Neuronal stem cell (in vitro differentiated cells): Measurements from ENCODE around the gene CCDC9B.
A peak's percentile ranks its signal among the peaks of the same experiment; 100 is the strongest.

Experiments used
- DNase-seq: peaks from one replicate; pipeline ENCODE4 v3.0.0-alpha.2; 2013; ENCODE audit warnings: low spot score
- H2AFZ ChIP-seq: one replicate; pipeline ENCODE4 v1.6.1; 2013; ENCODE audit warnings: mild to moderate bottlenecking, low read length, inconsistent platforms
- H2AK5ac ChIP-seq: 2 replicates; pipeline ENCODE4 v1.6.1; 2013; ENCODE audit warnings: low read depth, mild to moderate bottlenecking, inconsistent platforms, low read length, moderate library complexity, mixed read lengths
- H2BK120ac ChIP-seq: 2 replicates; pipeline ENCODE4 v1.6.1; 2013; ENCODE audit warnings: low read depth, mild to moderate bottlenecking, inconsistent platforms, low read length, moderate library complexity, mixed read lengths
- H2BK12ac ChIP-seq: one replicate; pipeline ENCODE4 v1.6.1; 2013; ENCODE audit warnings: low read length, inconsistent platforms
- H2BK15ac ChIP-seq: 2 replicates; pipeline ENCODE4 v1.6.1; 2013; ENCODE audit warnings: mild to moderate bottlenecking, low read length, inconsistent platforms, mixed read lengths
- H2BK5ac ChIP-seq: one replicate; pipeline ENCODE4 v1.6.1; 2013; ENCODE audit warnings: inconsistent platforms, mild to moderate bottlenecking, low read length, moderate library complexity
- H3K14ac ChIP-seq: one replicate; pipeline ENCODE4 v1.6.1; 2013; ENCODE audit warnings: low read length, inconsistent platforms
- H3K18ac ChIP-seq: 2 replicates; pipeline ENCODE4 v1.6.1; 2013; ENCODE audit warnings: low read length, inconsistent platforms
- H3K23ac ChIP-seq: 2 replicates; pipeline ENCODE4 v1.6.1; 2013; ENCODE audit warnings: low read depth, mild to moderate bottlenecking, mixed read lengths, low read length, inconsistent platforms; ENCODE audit not compliant: poor library complexity
- H3K27ac ChIP-seq: replicated peaks from 3 replicates; pipeline ENCODE4 v1.5.1; 2013; ENCODE audit warnings: low read length, inconsistent platforms
- H3K27me3 ChIP-seq, 3 experiments: 2 replicates each; pipeline ENCODE4 v1.6.1; 2013; ENCODE audit warnings: low read length in 3 of 3, mild to moderate bottlenecking in 2 of 3, inconsistent platforms in 1 of 3, low read depth in 1 of 3, mixed read lengths in 1 of 3, moderate library complexity in 1 of 3; ENCODE audit not compliant: control insufficient read depth in 3 of 3, insufficient read depth in 3 of 3
- H3K36me3 ChIP-seq, 2 donors: replicated peaks in 1 of 2; 2 replicates each; pipeline ENCODE4 v1.6.1; 2013; ENCODE audit warnings: low read length in 2 of 2; ENCODE audit not compliant: control insufficient read depth in 2 of 2, insufficient read depth in 2 of 2
- H3K4ac ChIP-seq: 2 replicates; pipeline ENCODE4 v1.6.1; 2013; ENCODE audit warnings: inconsistent platforms, mild to moderate bottlenecking, low read length, moderate library complexity
- H3K4me1 ChIP-seq, 2 donors: 1 replicate in 1 of 2; 2 replicates in 1 of 2; pipeline ENCODE4 v1.6.1; 2013; ENCODE audit warnings: low read length in 2 of 2, low read depth in 1 of 2; ENCODE audit not compliant: control insufficient read depth in 2 of 2, insufficient read depth in 1 of 2
- H3K4me2 ChIP-seq: one replicate; pipeline ENCODE4 v1.6.1; 2013; ENCODE audit warnings: mild to moderate bottlenecking, low read length, inconsistent platforms; ENCODE audit not compliant: insufficient read depth, poor library complexity, severe bottlenecking
- H3K4me3 ChIP-seq, 2 donors: 2 replicates each; pipeline ENCODE4 v1.5.1; 2013; ENCODE audit warnings: low read length in 2 of 2, mild to moderate bottlenecking in 2 of 2, inconsistent platforms in 1 of 2, moderate library complexity in 1 of 2
- H3K79me1 ChIP-seq: one replicate; pipeline ENCODE4 v1.6.1; 2013; ENCODE audit warnings: low read depth, mild to moderate bottlenecking, inconsistent platforms, low read length, moderate library complexity
- H3K9ac ChIP-seq: one replicate; pipeline ENCODE4 v1.6.1; 2013; ENCODE audit warnings: mild to moderate bottlenecking, low read depth, low read length, inconsistent platforms; ENCODE audit not compliant: poor library complexity
- H3K9me3 ChIP-seq, 2 donors: replicated peaks in 1 of 2; 2 replicates each; pipeline versions ENCODE3 to v1.6.1; 2013; ENCODE audit warnings: low read length in 2 of 2, mild to moderate bottlenecking in 2 of 2, inconsistent platforms in 1 of 2, low read depth in 1 of 2, mixed read lengths in 1 of 2, moderate library complexity in 1 of 2; ENCODE audit not compliant: control insufficient read depth in 2 of 2, insufficient read depth in 1 of 2
- H4K8ac ChIP-seq: one replicate; pipeline ENCODE4 v1.6.1; 2013; ENCODE audit warnings: low read depth, mild to moderate bottlenecking, inconsistent platforms, low read length, moderate library complexity
- H4K91ac ChIP-seq: one replicate; pipeline ENCODE4 v1.6.1; 2013; ENCODE audit warnings: low read length, low read depth, mild to moderate bottlenecking, inconsistent platforms; ENCODE audit not compliant: poor library complexity
- WGBS, 2 donors: extraction: QIAGEN DNeasy Blood & Tissue Kit; methylation state at CpG; one replicate each; pipeline ENCODE4 v1.1.7; 2013; ENCODE audit warnings: missing lambda C conversion rate in 2 of 2, mixed read lengths in 1 of 2; ENCODE audit not compliant: insufficient read length in 2 of 2, insufficient replicate concordance in 1 of 2; ENCODE audit errors: extremely low coverage in 2 of 2; 5-methylcytosine and 5-hydroxymethylcytosine counted together

Gene CCDC9B

DNA sequence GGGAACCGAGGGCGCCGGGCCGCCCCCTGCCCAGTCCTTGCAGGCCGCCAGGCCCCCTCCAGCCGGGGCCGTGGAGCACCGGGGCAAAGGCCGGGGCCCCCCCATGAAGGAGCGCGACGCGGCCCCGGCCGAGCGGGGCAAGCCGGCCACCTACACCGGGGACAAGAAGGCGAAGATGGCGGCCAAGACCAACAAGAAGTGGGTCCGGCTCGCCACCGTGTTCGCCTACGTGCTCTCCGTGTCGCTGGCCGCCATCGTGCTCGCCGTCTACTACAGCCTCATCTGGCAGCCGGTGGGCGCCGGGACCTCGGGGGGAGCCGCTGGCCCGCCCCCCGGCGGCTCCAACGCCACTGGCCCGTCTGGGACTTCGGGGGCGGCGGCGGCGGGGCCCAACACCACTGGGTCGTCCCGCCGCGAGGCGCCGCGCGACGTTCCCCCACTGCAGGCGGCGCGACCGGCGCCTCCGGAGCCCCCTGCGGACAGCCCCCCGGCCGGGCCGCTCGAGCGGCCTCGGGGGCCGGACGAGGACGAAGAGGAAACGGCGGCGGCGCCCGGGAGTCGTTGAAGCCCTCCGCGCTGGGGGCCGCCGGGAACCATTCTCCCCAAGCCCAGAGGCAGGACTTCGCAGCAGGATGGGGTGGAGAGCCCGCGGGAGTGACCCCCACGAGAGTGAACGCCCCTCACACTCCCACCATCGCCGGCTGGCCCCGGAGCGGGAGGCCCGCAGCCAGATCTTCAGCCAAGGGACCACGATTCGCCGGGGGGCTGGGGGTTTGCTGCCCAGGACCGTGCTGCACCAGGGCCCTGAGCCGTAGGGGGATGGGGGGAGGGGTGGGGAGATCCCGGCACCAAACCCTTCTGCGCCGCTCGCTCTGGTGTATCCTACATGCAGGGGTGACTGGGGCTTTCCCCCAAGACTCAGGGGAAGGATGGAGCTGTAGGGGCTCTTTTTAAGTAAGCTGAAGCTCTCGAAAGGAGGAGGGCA is 16.5 kb downstream of the CCDC9B start:
- H2BK120ac ChIP-seq: no peak overlapping the region
- H4K8ac ChIP-seq: no peak overlapping the region
- peak overlapping the region; percentile 93 for H3K4me2 ChIP-seq
- peak overlapping the region; percentile 26 for H3K23ac ChIP-seq
- H3K9me3 ChIP-seq: peaks cover 0 to 2% of the 10 kb centered on the region in 2 donors
- no peak overlapping the region for H2AK5ac ChIP-seq
- peaks cover 4 to 22% (median 4%) of the 10 kb centered on the region in 3 experiments for H3K27me3 ChIP-seq
- no peak overlapping the region for H2BK15ac ChIP-seq
- H3K27ac ChIP-seq: no peak overlapping the region
- DNase-seq: no peak
- no peak overlapping the region for H4K91ac ChIP-seq
- peak overlapping the region; percentile 83 for H3K9ac ChIP-seq
- H3K18ac ChIP-seq: peak overlapping the region; percentile 65
- H2BK12ac ChIP-seq: no peak overlapping the region
- no peak overlapping the region for H3K14ac ChIP-seq
- H3K36me3 ChIP-seq: peaks cover 0 to 6% of the 10 kb centered on the region in 2 donors
- peak overlapping the region; percentile 82 for H2AFZ ChIP-seq
- no peak overlapping the region for H2BK5ac ChIP-seq
- H3K4me3 ChIP-seq: peak overlapping the region; percentile 65 to 88
- H3K4me1 ChIP-seq: peaks cover 30 to 55% of the 10 kb centered on the region in 2 donors
- no peaks in the 10 kb centered on the region for H3K79me1 ChIP-seq
- H3K4ac ChIP-seq: no peak overlapping the region
- no CpG with 5 or more reads among the region's 101 CpGs for WGBS, 2 donors

DNA sequence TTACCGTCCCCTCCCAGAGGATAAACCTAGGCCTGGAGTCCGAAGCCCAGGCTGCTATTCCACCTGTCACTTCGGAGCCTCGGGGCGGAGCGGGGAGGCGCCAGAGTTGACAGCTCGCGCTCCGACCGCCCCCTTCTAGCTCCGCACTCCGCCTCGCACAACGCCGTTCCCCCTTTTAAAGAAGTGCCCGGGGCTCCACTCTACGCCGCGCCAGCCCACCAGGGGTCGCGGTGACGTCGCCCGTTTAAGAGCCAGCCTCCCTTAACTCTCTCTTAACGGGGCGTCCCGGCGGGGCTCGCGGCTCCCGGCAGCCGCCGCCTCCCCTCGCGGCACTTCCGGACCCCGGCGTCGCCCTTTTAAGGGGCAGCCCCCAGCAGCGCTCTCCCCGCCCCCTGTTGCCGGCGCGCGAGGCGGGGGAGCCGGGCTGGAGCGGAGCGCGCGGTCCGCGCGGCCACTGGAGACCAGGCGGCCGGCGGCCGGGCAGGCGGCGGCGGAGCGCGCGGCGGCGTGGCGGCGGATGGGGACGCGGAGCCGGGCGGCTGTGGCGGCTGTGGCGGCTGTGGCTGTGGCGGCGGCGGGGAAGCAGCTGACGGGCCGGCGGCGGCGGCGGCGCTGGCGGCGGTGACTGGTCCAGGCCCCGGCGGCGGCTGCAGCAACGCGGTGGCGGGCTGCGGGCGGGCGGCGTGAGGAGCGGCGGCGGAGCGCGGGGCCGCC is 17.3 kb downstream of the CCDC9B start, which contains the start of gene INAFM2:
Gene INAFM2 (plus strand): TSS at position 454 of the 714 bp plus-strand sequence. CDS start 364 bp downstream, outside the sequence.
- H3K4me1 ChIP-seq: peaks cover 27 to 47% of the 10 kb centered on the region in 2 donors
- no peak within 1 kb of the TSS for H2BK12ac ChIP-seq
- H2AFZ ChIP-seq: peak within 1 kb of the TSS; percentile 82
- H3K27me3 ChIP-seq: peaks cover 4 to 22% (median 4%) of the 10 kb centered on the region in 3 experiments
- peaks cover 0 to 6% of the 10 kb centered on the region in 2 donors for H3K36me3 ChIP-seq
- H4K8ac ChIP-seq: no peak within 1 kb of the TSS
- no peaks in the 10 kb centered on the region for H3K79me1 ChIP-seq
- H2BK120ac ChIP-seq: no peak within 1 kb of the TSS
- no CpG with 5 or more reads among the region's 103 CpGs for WGBS, 2 donors
- H3K27ac ChIP-seq: no peak within 1 kb of the TSS
- H3K18ac ChIP-seq: peak within 1 kb of the TSS; percentile 65
- no peak within 1 kb of the TSS for H2AK5ac ChIP-seq
- no peak within 1 kb of the TSS for H3K14ac ChIP-seq
- H4K91ac ChIP-seq: no peak within 1 kb of the TSS
- no peak within 1 kb of the TSS for H2BK5ac ChIP-seq
- no peak within 1 kb of the TSS for H2BK15ac ChIP-seq
- H3K4me3 ChIP-seq: peak within 1 kb of the TSS; percentile 65 to 88
- no peak within 1 kb of the TSS for H3K4ac ChIP-seq
- H3K9me3 ChIP-seq: no peaks in the 10 kb centered on the region
- H3K9ac ChIP-seq: peak within 1 kb of the TSS; percentile 83
- peak within 1 kb of the TSS; percentile 26 for H3K23ac ChIP-seq
- DNase-seq: peak; percentile 96
- H3K4me2 ChIP-seq: peak within 1 kb of the TSS; percentile 93

DNA sequence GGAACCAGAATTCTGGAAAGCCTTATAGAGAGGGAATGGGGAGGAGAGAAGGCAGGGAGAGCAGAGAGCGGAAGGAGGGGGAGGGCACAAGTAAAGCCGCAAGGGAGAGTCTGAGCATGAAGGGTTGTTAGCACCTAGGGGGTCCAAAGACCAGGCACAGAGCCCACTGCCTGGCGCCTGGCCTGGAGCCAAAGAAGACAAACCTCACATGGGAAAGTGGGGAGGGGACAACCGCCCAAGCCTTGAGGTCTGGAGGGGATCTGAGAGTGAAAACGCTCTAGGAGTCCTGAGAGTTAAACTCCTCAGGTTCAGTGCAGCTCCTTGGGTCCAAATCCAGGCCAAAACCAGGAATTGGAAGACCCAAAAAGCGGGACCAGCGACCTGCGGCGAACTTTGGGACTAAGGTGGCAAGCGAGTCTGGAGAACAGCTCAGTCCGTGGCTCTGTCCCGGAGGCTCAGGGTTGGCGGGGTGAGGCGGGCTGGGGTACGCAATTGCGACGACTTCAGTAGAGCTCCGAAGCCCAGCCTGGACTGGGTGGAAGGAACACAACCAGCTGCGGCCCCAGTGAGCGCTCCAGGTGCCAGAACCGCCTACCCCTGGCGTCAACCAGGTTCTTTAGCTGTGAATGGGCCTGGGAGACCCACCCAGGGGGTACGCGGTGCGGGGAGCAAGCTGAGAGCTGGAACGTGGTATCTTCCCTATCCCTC is 18.1 kb downstream of the CCDC9B start:
- Histone ChIP-seq H4K91ac (no peak overlapping the region), H2BK12ac (no peak overlapping the region), H3K9me3 (no peaks in the 10 kb centered on the region), H3K4me1 (peaks cover 21 to 40% of the 10 kb centered on the region in 2 donors), H3K27ac (no peak overlapping the region), H3K4ac (no peak overlapping the region), H3K36me3 (peaks cover 0 to 6% of the 10 kb centered on the region in 2 donors), H3K27me3 (peaks cover 4 to 22% (median 4%) of the 10 kb centered on the region in 3 experiments), H2BK5ac (no peak overlapping the region), H3K14ac (no peak overlapping the region), H3K4me3 (peak overlapping the region; percentile 44 to 65), H3K23ac (no peak overlapping the region), H3K79me1 (no peaks in the 10 kb centered on the region), H2AK5ac (no peak overlapping the region), H2BK15ac (no peak overlapping the region), H3K18ac (no peak overlapping the region), H2BK120ac (no peak overlapping the region), H4K8ac (no peak overlapping the region), H3K9ac (no peak overlapping the region), H3K4me2 (peak overlapping the region; percentile 43), H2AFZ (peak overlapping the region; percentile 71)
- WGBS, 2 donors: no CpG with 5 or more reads among the region's 26 CpGs
- DNase-seq: no peak
